ENCODE measurements around the gene KMT2D. TPM values are rescaled to one million over a fixed set of nuclear protein-coding genes. Genes with fewer than 3 reads are reported as not detected.

The KMT2D gene
- total and polyA plus RNA-seq, 2 of the 8 experiments (the other 6 are each of a cell fraction or from before 2014, with no cell fraction given): 9.1 to 86.3 TPM

GRCh38 chr12:49059045-49059298, 1.6 kb downstream of the KMT2D start:
- Histone ChIP-seq H3K18ac (ENCODE audit: extremely low read depth, low read length) (no peak overlapping the region), H4K5ac (ENCODE audit: insufficient read length, low read depth, low read length) (no peak overlapping the region), H2BK15ac (ENCODE audit: low read length) (no peak overlapping the region), H3K79me1 (ENCODE audit: low read depth, low read length) (peaks cover 33% of the 10 kb centered on the region), H2AK5ac (ENCODE audit: low read depth, low read length) (peak overlapping the region; percentile 19; the same call in 1 of the 2 replicates), H3K27me3 (replicated peaks in 1 of 4; ENCODE audit: control insufficient read depth in 3 of 4, extremely low read depth in 1 of 4, insufficient read depth in 3 of 4, low read length in 3 of 4) (no peaks in the 10 kb centered on the region), H3K9ac (replicated peaks in 1 of 4; ENCODE audit: extremely low read depth in 1 of 4, low read depth in 3 of 4, low read length in 3 of 4) (peak overlapping the region; percentile 51 to 98 (median 91); a peak in 5 of 7 replicates), H3K23ac (ENCODE audit: insufficient read length) (no peak overlapping the region), H4K91ac (replicated peaks; ENCODE audit: insufficient read length, low read length) (no peak overlapping the region), H4K8ac (ENCODE audit: extremely low read depth, insufficient read depth, low read length) (no peak overlapping the region; the same call in 1 of the 2 replicates), H2BK12ac (ENCODE audit: low read depth, low read length) (no peak overlapping the region), H3K4me1 (replicated peaks in 1 of 4; ENCODE audit: control insufficient read depth in 3 of 4, insufficient read depth in 4 of 4, low read length in 3 of 4) (peaks cover 9 to 37% (median 13%) of the 10 kb centered on the region in 4 experiments), H3K27ac (ENCODE audit: low read depth, low read length) (no peak overlapping the region), H3K9me3 (ENCODE audit: insufficient read depth in 2 of 2, low read depth in 1 of 2, low read length in 1 of 2) (no peaks in the 10 kb centered on the region), H3K4me3 (ENCODE audit: extremely low read depth in 1 of 4, insufficient read depth in 2 of 4, low read depth in 3 of 4, low read length in 4 of 4) (peak overlapping the region; percentile 85 to 97 (median 96)), H4K20me1 (replicated peaks in 1 of 2; ENCODE audit: control insufficient read depth in 1 of 2, insufficient read depth in 2 of 2, low read length in 2 of 2) (peaks cover 37 to 45% of the 10 kb centered on the region in 2 experiments), H3K14ac (ENCODE audit: insufficient read length) (no peak overlapping the region), H3K56ac (replicated peaks; ENCODE audit: insufficient read length, low read depth, low read length) (no peak overlapping the region), H3K23me2 (ENCODE audit: low read depth, low read length) (peaks cover 15% of the 10 kb centered on the region), H2BK20ac (ENCODE audit: low read length) (no peak overlapping the region), H2BK120ac (replicated peaks; ENCODE audit: low read depth, low read length) (no peak overlapping the region), H3K36me3 (ENCODE audit: control insufficient read depth in 2 of 4, insufficient read depth in 4 of 4, low read length in 3 of 4) (peaks cover 5 to 13% (median 11%) of the 10 kb centered on the region in 4 experiments; a peak in 7 of 8 replicates), H2BK5ac (ENCODE audit: low read depth, low read length) (0 out of 2 replicates have a peak overlapping the region, but pooled peaks have one; percentile 98), H3K4me2 (ENCODE audit: insufficient read depth in 1 of 2, low read depth in 2 of 2, low read length in 2 of 2) (peak overlapping the region; percentile 81 to 98), H3K79me2 (ENCODE audit: control insufficient read depth in 1 of 2, insufficient read depth in 2 of 2, low read length in 2 of 2) (peaks cover 51 to 62% of the 10 kb centered on the region in 2 experiments), H3K4ac (replicated peaks; ENCODE audit: insufficient read length, low read depth, low read length) (no peak overlapping the region), H2AFZ (ENCODE audit: low read length) (no peak overlapping the region)
- no peak for FAIRE-seq
- TF ChIP-seq SIX5 (IDR thresholded peaks at IDR 0.05; ENCODE audit: low read depth, low read length) (no peak), EZH2 (IDR thresholded peaks at IDR 0.05; ENCODE audit: low read depth, low read length, severe bottlenecking) (no peak), KDM1A (IDR thresholded peaks at IDR 0.05; ENCODE audit: borderline replicate concordance, low read length) (no peak), JUND (IDR thresholded peaks at IDR 0.05; ENCODE audit: low read length) (no peak), BCL11A (IDR thresholded peaks at IDR 0.05; ENCODE audit: low read depth in 2 of 2, low read length in 2 of 2) (no peak), USF2 (IDR thresholded peaks at IDR 0.05; ENCODE audit: low read length) (no peak)
- TF ChIP-seq, protein P1, sequence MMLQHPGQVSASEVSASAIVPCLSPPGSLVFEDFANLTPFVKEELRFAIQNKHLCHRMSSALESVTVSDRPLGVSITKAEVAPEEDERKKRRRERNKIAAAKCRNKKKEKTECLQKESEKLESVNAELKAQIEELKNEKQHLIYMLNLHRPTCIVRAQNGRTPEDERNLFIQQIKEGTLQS (IDR thresholded peaks at IDR 0.05; ENCODE audit: insufficient read depth, low read depth, low read length): no peak
- POLR2A ChIA-PET (ENCODE audit: partially characterized antibody): interaction anchor here (0.7 to 5.6 kb wide), 12 partner anchors 11 to 202 kb away, joined by 3 to 47 read pairs (median 5); partner anchors contain the start of genes DDN, PRKAG1 and TUBA1B
- 13% methylated on average over 1 of the region's 1 CpG; no CpG with 5 or more reads in 1 of the 2 experiments for WGBS, 2 experiments (ENCODE audit: extremely low coverage in 1 of 2, insufficient coverage in 1 of 2, insufficient read length in 1 of 2, insufficient replicate concordance in 2 of 2, low coverage in 1 of 2, low lambda C conversion rate in 2 of 2, missing lambda C conversion rate in 1 of 2)
- CTCF ChIA-PET (ENCODE audit: partially characterized antibody): interaction anchor here (1.1 to 2.7 kb wide), 4 partner anchors 15 to 39 kb away, joined by 3 to 16 read pairs (median 12); partner anchors contain the start of gene DHH
- no peak for DNase-seq (ENCODE audit: low read depth in 1 of 2, low spot score in 2 of 2)

Measured in H1 (cell line).